Measurements from ENCODE around the gene CRELD2. TPM values are rescaled to one million over a fixed set of nuclear protein-coding genes. Genes with fewer than 3 reads are reported as not detected.
A peak's percentile ranks its signal among the peaks of the same experiment; 100 is the strongest.

CRELD2 gene
- polyA plus RNA-seq, 1 donor (not counting 4 experiments of a cell fraction or from before 2014, with no cell fraction given): 33.5 TPM

DNA sequence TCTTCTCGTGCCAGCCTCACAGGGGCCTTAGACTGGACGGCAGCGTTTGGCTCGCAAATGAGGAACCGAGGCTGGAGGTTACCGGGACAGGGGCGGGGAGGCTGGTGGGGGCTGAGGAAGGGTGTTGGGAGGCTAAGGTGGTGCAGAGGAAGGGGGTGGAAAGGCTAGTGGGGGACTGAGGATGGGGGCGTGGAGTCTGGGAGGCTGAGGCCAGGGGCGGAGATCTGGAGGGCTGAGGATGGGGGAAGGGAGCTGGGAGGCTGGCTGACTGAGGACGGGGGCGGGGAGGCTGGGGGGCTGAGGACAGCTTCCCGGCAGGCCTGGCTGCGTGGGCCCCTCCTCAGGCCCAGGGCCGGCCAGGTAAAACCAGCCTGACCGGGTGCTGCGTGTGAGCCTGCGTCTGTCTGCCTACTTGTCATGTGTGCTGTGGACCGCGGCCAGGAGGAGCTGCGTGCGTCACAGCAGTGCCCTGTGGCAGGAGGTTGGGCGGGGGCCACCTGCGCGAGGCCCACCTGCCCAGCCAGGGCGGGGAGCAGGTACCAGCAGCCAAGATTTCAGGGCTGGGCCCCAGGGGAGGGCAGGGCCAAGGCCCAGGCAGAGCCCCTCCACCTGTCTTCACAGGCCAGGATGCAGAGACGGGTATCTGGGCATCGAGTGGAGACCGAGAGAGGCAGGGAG lies 32.7 kb downstream of the CRELD2 start:
- H3K79me2 ChIP-seq (ENCODE audit: control insufficient read depth, insufficient read depth, low read length): no peaks in the 10 kb centered on the region
- dilution Hi-C loops (cut with MboI; ENCODE audit: extremely low pct_ligation_motif_present, low sequenced_read_pairs): no loop called here
- FAIRE-seq (peak; percentile 64), DNase-seq (ENCODE audit: low read depth, low spot score) (no peak)
- H3K9me3 ChIP-seq (ENCODE audit: control insufficient read depth, low read depth, low read length): no peaks in the 10 kb centered on the region
- peak overlapping the region; percentile 30 for H2AFZ ChIP-seq (ENCODE audit: control insufficient read depth, low read length)
- no peak for TF ChIP-seq EZH2 (IDR thresholded peaks at IDR 0.05; ENCODE audit: low read length)
- TF ChIP-seq, protein P1, sequence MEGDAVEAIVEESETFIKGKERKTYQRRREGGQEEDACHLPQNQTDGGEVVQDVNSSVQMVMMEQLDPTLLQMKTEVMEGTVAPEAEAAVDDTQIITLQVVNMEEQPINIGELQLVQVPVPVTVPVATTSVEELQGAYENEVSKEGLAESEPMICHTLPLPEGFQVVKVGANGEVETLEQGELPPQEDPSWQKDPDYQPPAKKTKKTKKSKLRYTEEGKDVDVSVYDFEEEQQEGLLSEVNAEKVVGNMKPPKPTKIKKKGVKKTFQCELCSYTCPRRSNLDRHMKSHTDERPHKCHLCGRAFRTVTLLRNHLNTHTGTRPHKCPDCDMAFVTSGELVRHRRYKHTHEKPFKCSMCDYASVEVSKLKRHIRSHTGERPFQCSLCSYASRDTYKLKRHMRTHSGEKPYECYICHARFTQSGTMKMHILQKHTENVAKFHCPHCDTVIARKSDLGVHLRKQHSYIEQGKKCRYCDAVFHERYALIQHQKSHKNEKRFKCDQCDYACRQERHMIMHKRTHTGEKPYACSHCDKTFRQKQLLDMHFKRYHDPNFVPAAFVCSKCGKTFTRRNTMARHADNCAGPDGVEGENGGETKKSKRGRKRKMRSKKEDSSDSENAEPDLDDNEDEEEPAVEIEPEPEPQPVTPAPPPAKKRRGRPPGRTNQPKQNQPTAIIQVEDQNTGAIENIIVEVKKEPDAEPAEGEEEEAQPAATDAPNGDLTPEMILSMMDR (optimal IDR thresholded peaks at IDR 0.05 in 1 of 3, IDR thresholded peaks at IDR 0.05 in 1 of 3, conservative IDR thresholded peaks at IDR 0.05 in 1 of 3; ENCODE audit: extremely low read depth in 1 of 3, insufficient read depth in 2 of 3, low read length in 3 of 3): no peak
- H3K4me3 ChIP-seq (ENCODE audit: control insufficient read depth in 2 of 3, extremely low read depth in 1 of 3, insufficient read depth in 2 of 3, low read depth in 1 of 3, low read length in 3 of 3): no peak overlapping the region
- H3K27me3 ChIP-seq (ENCODE audit: control insufficient read depth, extremely low read depth, insufficient read depth, low read length): no peaks in the 10 kb centered on the region
- H4K20me1 ChIP-seq (ENCODE audit: control insufficient read depth, extremely low read depth, insufficient read depth, low read length): no peaks in the 10 kb centered on the region
- H3K9ac ChIP-seq (ENCODE audit: control insufficient read depth, extremely low read depth, insufficient read depth, low read length): peak overlapping the region; percentile 72
- H3K27ac ChIP-seq (ENCODE audit: control insufficient read depth, insufficient read depth, low read length): peak overlapping the region; percentile 69
- no peaks in the 10 kb centered on the region for H3K36me3 ChIP-seq (ENCODE audit: control insufficient read depth in 2 of 2, extremely low read depth in 1 of 2, insufficient read depth in 2 of 2, low read length in 2 of 2)
- H3K9me1 ChIP-seq (ENCODE audit: control insufficient read depth, extremely low read depth, insufficient read depth, low read length): no peaks in the 10 kb centered on the region
- H3K4me2 ChIP-seq (ENCODE audit: control insufficient read depth, extremely low read depth, insufficient read depth, low read depth, low read length): peak overlapping the region; percentile 35
- peaks cover 37% of the 10 kb centered on the region for H3K4me1 ChIP-seq (ENCODE audit: control insufficient read depth, extremely low read depth, insufficient read depth, low read length)

DNA sequence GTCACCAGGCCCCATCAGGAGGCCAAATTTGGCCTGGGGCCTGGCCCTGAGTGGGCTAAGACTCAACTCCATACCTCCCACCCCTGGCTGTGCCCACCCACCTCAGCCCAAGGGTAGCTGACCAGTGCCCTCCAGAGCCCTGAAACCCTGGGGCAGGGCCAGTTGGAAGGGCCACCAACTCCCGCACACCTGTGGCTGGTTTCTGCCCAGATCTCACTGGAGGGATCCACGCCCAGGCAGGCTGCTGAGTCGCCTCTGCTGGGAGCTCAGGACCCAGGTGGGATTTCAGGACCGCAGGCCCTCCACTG lies 33.2 kb downstream of the CRELD2 start:
- no peak for TF ChIP-seq EZH2 (IDR thresholded peaks at IDR 0.05; ENCODE audit: low read length)
- TF ChIP-seq, protein P1 (optimal IDR thresholded peaks at IDR 0.05 in 1 of 3, IDR thresholded peaks at IDR 0.05 in 1 of 3, conservative IDR thresholded peaks at IDR 0.05 in 1 of 3; ENCODE audit: extremely low read depth in 1 of 3, insufficient read depth in 2 of 3, low read length in 3 of 3): no peak
- H4K20me1 ChIP-seq (ENCODE audit: control insufficient read depth, extremely low read depth, insufficient read depth, low read length): no peaks in the 10 kb centered on the region
- no peaks in the 10 kb centered on the region for H3K9me1 ChIP-seq (ENCODE audit: control insufficient read depth, extremely low read depth, insufficient read depth, low read length)
- no peaks in the 10 kb centered on the region for H3K9me3 ChIP-seq (ENCODE audit: control insufficient read depth, low read depth, low read length)
- H3K27ac ChIP-seq (ENCODE audit: control insufficient read depth, insufficient read depth, low read length): peak overlapping the region; percentile 69
- H2AFZ ChIP-seq (ENCODE audit: control insufficient read depth, low read length): peak overlapping the region; percentile 8
- FAIRE-seq: no peak
- no peaks in the 10 kb centered on the region for H3K79me2 ChIP-seq (ENCODE audit: control insufficient read depth, insufficient read depth, low read length)
- H3K4me3 ChIP-seq (ENCODE audit: control insufficient read depth in 2 of 3, extremely low read depth in 1 of 3, insufficient read depth in 2 of 3, low read depth in 1 of 3, low read length in 3 of 3): no peak overlapping the region
- no peaks in the 10 kb centered on the region for H3K36me3 ChIP-seq (ENCODE audit: control insufficient read depth in 2 of 2, extremely low read depth in 1 of 2, insufficient read depth in 2 of 2, low read length in 2 of 2)
- dilution Hi-C loops (cut with MboI; ENCODE audit: extremely low pct_ligation_motif_present, low sequenced_read_pairs): no loop called here
- no peak for DNase-seq (ENCODE audit: low read depth, low spot score)
- H3K9ac ChIP-seq (ENCODE audit: control insufficient read depth, extremely low read depth, insufficient read depth, low read length): peak overlapping the region; percentile 72
- H3K4me2 ChIP-seq (ENCODE audit: control insufficient read depth, extremely low read depth, insufficient read depth, low read depth, low read length): peak overlapping the region; percentile 35
- H3K27me3 ChIP-seq (ENCODE audit: control insufficient read depth, extremely low read depth, insufficient read depth, low read length): no peaks in the 10 kb centered on the region
- peaks cover 34% of the 10 kb centered on the region for H3K4me1 ChIP-seq (ENCODE audit: control insufficient read depth, extremely low read depth, insufficient read depth, low read length)
